Endothelial cell of umbilical vein (primary cell): ENCODE measurements around the gene ZBTB17. TPM values are rescaled to one million over a fixed set of nuclear protein-coding genes. Genes with fewer than 3 reads are reported as not detected.

Source experiments
- BruUV-seq: library from RNA; stranded (reverse); fragments of 400-500 nt; replicated peaks from 2 replicates; lab custom pipeline; 2021; lab: Mats Ljungman, UMichigan
- CTCF ChIA-PET: fragments of 300-600, 350-600 bp; sonication (Branson Sonifier 250); formaldehyde crosslinking; loops from one replicate; lab custom pipeline; 2021; ENCODE audit warnings: antibody characterized with exemption, inconsistent platforms; lab: Charles Lee
- POLR2A ChIA-PET: fragments of 300-600, 350-600 bp; sonication (Branson Sonifier 250); formaldehyde crosslinking; loops from one replicate; lab custom pipeline; 2021; ENCODE audit warnings: antibody characterized with exemption, inconsistent platforms; lab: Charles Lee
- DNase-seq: peaks from one replicate; pipeline ENCODE4 v3.0.0-alpha.2; 2011; ENCODE audit warnings: low read depth, low spot score
- FAIRE-seq: peaks from 2 replicates; lab custom pipeline; 2011; peaks lifted over from hg19 to GRCh38; lab: Jason Lieb, UNC
- H2AFZ ChIP-seq: 2 replicates; pipeline ENCODE4 v1.6.0; 2012; ENCODE audit warnings: low read depth, low read length, control low read depth, inconsistent platforms
- H3K27ac ChIP-seq: 2 replicates; pipeline ENCODE4 v1.5.1; 2011; ENCODE audit warnings: low read depth, mild to moderate bottlenecking, control low read depth, low read length, moderate library complexity; ENCODE audit not compliant: insufficient read depth
- H3K27me3 ChIP-seq, 2 experiments: 2 replicates each; pipeline versions ENCODE4 v1.6.0 to v1.6.1; 2011; ENCODE audit warnings: low read length in 2 of 2, mixed read lengths in 1 of 2; ENCODE audit not compliant: control insufficient read depth in 2 of 2, insufficient read depth in 2 of 2
- H3K36me3 ChIP-seq, 2 experiments: 2 replicates in 1 of 2; 3 replicates in 1 of 2; pipeline ENCODE4 v1.5.1; 2011; ENCODE audit warnings: low read length in 2 of 2, mild to moderate bottlenecking in 1 of 2, moderate library complexity in 1 of 2; ENCODE audit not compliant: control insufficient read depth in 2 of 2, insufficient read depth in 2 of 2; ENCODE audit errors: extremely low read depth in 1 of 2
- H3K4me1 ChIP-seq: 3 replicates; pipeline ENCODE4 v1.5.1; 2011; ENCODE audit warnings: mild to moderate bottlenecking, low read length; ENCODE audit not compliant: control insufficient read depth, insufficient read depth; ENCODE audit errors: extremely low read depth
- H3K4me2 ChIP-seq: 2 replicates; pipeline ENCODE4 v1.6.1; 2011; ENCODE audit warnings: low read length, control low read depth, mixed read lengths; ENCODE audit not compliant: insufficient read depth
- H3K4me3 ChIP-seq, 3 experiments: fragments of 200-600 bp in 1 of 3; sonication (generic), shearing (Covaris generic) in 1 of 3; replicated peaks in 1 of 3; 2 replicates each; pipeline ENCODE4 v1.5.1; 2011 to 2016; ENCODE audit warnings: control low read depth in 3 of 3, low read length in 3 of 3, mild to moderate bottlenecking in 2 of 3, inconsistent platforms in 1 of 3, low read depth in 1 of 3, moderate library complexity in 1 of 3; ENCODE audit not compliant: insufficient read depth in 1 of 3
- H3K79me2 ChIP-seq: 2 replicates; pipeline ENCODE4 v1.6.0; 2012; ENCODE audit warnings: low read length, inconsistent platforms; ENCODE audit not compliant: control insufficient read depth, insufficient read depth
- H3K9ac ChIP-seq: replicated peaks from 2 replicates; pipeline ENCODE3; 2011; ENCODE audit warnings: low read length, control low read depth; ENCODE audit not compliant: insufficient read depth; ENCODE audit errors: extremely low read depth
- H3K9me1 ChIP-seq: replicated peaks from 3 replicates; pipeline ENCODE4 v1.6.0; 2011; ENCODE audit warnings: mild to moderate bottlenecking, low read length; ENCODE audit not compliant: control insufficient read depth, insufficient read depth; ENCODE audit errors: extremely low read depth
- H3K9me3 ChIP-seq: replicated peaks from 2 replicates; pipeline ENCODE4 v1.5.1; 2012; ENCODE audit warnings: low read length, inconsistent platforms; ENCODE audit not compliant: control insufficient read depth, insufficient read depth
- H4K20me1 ChIP-seq: replicated peaks from 2 replicates; pipeline ENCODE3; 2011; ENCODE audit warnings: mild to moderate bottlenecking, low read length; ENCODE audit not compliant: control insufficient read depth, insufficient read depth; ENCODE audit errors: extremely low read depth
- EZH2 ChIP-seq: IDR thresholded peaks from 2 replicates; pipeline ENCODE4 v1.6.1; 2012; ENCODE audit warnings: borderline replicate concordance, low read depth, mild to moderate bottlenecking, moderate library complexity, low read length, inconsistent platforms; ENCODE audit not compliant: severe bottlenecking
- FOS ChIP-seq: IDR thresholded peaks from 2 replicates; pipeline ENCODE4 v1.6.1; 2011; ENCODE audit warnings: mild to moderate bottlenecking, low read length, moderate library complexity, borderline replicate concordance; ENCODE audit not compliant: insufficient read depth
- JUN ChIP-seq: IDR thresholded peaks from 2 replicates; pipeline ENCODE4 v1.6.1; 2011; ENCODE audit warnings: borderline replicate concordance, low read depth; ENCODE audit not compliant: insufficient read length, insufficient read depth
- POLR2A ChIP-seq: IDR thresholded peaks from 2 replicates; pipeline ENCODE4 v1.6.1; 2012; ENCODE audit warnings: low read depth, mild to moderate bottlenecking, control low read depth, low read length
- dilution Hi-C: fragments of 300-500 bp; cut with MboI; formaldehyde crosslinking; loops from one replicate; pipeline ENCODE4 v1.15.0; 2019; ENCODE audit warnings: low sequenced_read_pairs; ENCODE audit not compliant: extremely low pct_ligation_motif_present
- intact Hi-C: fragments of 100-400 bp; cut with micrococcal nuclease; formaldehyde crosslinking; loops from one replicate; pipeline ENCODE4 v1.10.0; 2022
- polyA plus RNA-seq, 4 experiments: library from polyadenylated mRNA; depleted of rRNA in 3 of 4; stranded (reverse) in 3 of 4; unstranded in 1 of 4; fragments of >200 nt; gene quantifications; 2 replicates each; pipeline versions ENCODE4 v1.2.1 to v1.2.3, GENCODE V29; 2011 to 2012; ENCODE audit warnings: missing spikeins in 1 of 4
- total RNA-seq: library from RNA; stranded (reverse); gene quantifications from 2 replicates; pipeline ENCODE4 v1.2.3, GENCODE V29; 2021

Gene ZBTB17
- total and polyA plus RNA-seq, 2 donors (not counting 3 experiments of a cell fraction or from before 2014, with no cell fraction given), result 43.9 to 72.7 TPM

DNA sequence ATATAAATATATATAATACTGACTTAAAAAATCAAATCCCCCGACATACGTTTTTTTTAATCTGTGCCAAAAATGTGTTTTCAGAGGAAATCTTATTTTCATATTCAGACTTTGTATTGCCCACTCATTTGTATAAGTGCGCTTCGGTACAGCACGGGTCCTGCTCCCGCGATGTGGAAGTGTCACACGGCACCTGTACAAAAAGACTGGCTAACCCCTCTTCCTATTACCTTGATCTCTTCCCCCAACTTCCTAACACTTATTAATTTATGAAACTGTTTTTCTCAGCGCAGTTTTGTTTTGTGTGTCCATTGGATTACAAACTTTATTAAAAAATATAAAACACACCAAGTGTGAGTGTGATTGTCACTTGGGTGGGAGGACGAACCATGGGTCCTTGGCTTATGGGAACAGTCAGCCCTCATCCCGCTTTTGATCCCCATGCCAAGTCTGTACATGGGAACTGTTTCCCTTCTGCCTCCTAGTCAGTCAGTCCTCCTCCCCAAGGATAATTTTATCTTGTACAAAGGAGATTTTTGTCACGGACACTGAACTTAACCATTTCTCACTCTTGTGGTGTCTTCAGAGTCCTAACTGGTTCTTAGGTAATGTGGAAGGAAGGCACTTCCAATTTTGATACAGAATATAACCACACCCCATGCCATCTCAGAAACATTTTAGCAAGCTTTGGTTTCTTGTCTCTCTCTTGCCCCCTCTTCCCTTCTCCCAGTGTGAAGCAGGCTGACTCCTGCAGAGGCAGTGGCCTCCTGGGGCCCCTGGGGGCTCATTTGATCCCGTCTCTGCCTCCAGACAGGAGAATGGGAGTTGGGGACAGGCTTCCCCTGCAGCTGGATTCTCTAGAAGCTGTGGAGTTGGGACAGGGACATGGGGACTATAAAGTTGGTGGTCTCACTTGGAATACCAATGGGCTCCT, 35.5 kb downstream of the ZBTB17 start:
- H3K4me2 ChIP-seq, result no peak overlapping the region
- H3K4me1 ChIP-seq, result peaks cover 26% of the 10 kb centered on the region
- H3K9ac ChIP-seq, result no peak overlapping the region
- no peak for DNase-seq
- intact Hi-C loops, result no loop called here
- no peaks in the 10 kb centered on the region for H3K9me3 ChIP-seq
- no peaks in the 10 kb centered on the region for H3K27me3 ChIP-seq
- peaks cover 16 to 46% of the 10 kb centered on the region in 2 experiments for H3K36me3 ChIP-seq
- no peak for TF ChIP-seq POLR2A
- no peak for TF ChIP-seq EZH2
- no peak for TF ChIP-seq FOS
- TF ChIP-seq JUN, result no peak
- dilution Hi-C loops, result no loop called here
- no peaks in the 10 kb centered on the region for H4K20me1 ChIP-seq
- no peak overlapping the region for H3K4me3 ChIP-seq
- no peaks in the 10 kb centered on the region for H3K79me2 ChIP-seq
- H3K9me1 ChIP-seq, result no peaks in the 10 kb centered on the region
- CTCF ChIA-PET, result no interaction called here
- H2AFZ ChIP-seq, result no peak overlapping the region
- POLR2A ChIA-PET, result no interaction called here
- no TSS peak for BruUV-seq
- no peak for FAIRE-seq
- H3K27ac ChIP-seq, result no peak overlapping the region
